H1 (cell line): ENCODE measurements around the gene DNMT3L. TPM values are rescaled to one million over a fixed set of nuclear protein-coding genes. Genes with fewer than 3 reads are reported as not detected.

Source experiments
- ATF3 ChIP-seq: IDR thresholded peaks from 2 replicates; pipeline ENCODE4 v1.6.1; 2011; ENCODE audit warnings: low read depth, mild to moderate bottlenecking, low read length; ENCODE audit not compliant: insufficient read depth
- E2F6 ChIP-seq: IDR thresholded peaks from 2 replicates; pipeline ENCODE4 v1.6.1; 2012; ENCODE audit warnings: inconsistent platforms
- JUN ChIP-seq: IDR thresholded peaks from 2 replicates; pipeline ENCODE4 v1.6.1; 2011; ENCODE audit warnings: low read depth, mild to moderate bottlenecking, improper control_type of control experiment, low read length
- TAF1 ChIP-seq: IDR thresholded peaks from 2 replicates; pipeline ENCODE4 v1.6.1; 2011; ENCODE audit warnings: mild to moderate bottlenecking, low read depth, low read length
- TBP ChIP-seq: IDR thresholded peaks from 2 replicates; pipeline ENCODE4 v1.6.1; 2011; ENCODE audit warnings: low read depth, low read length, improper control_type of control experiment
- ZNF274 ChIP-seq: IDR thresholded peaks from 2 replicates; pipeline ENCODE4 v1.7.0; 2012; ENCODE audit warnings: low read length, borderline replicate concordance; ENCODE audit errors: extremely low read depth
- polyA plus RNA-seq, 7 experiments: library from polyadenylated mRNA; depleted of rRNA in 3 of 7; stranded (reverse) in 5 of 7; unstranded in 2 of 7; fragments of >200 nt in 5 of 7; fragments of 200-250 nt in 2 of 7; gene quantifications; 1 replicate in 5 of 7; 2 replicates in 1 of 7; 4 replicates in 1 of 7; pipeline versions ENCODE4 v1.2.1 to v1.2.3, GENCODE V29; 2011 to 2013; ENCODE audit warnings: missing spikeins in 2 of 7, mixed read lengths in 2 of 7
- total RNA-seq: library from RNA; stranded (reverse); fragmentation: NEBNext Ultra II Directional; extraction: Animal tissue kit (Norgen Biotek cat#: 25700); gene quantifications from 2 replicates; pipeline ENCODE4 v1.2.1, GENCODE V29; 2021

Gene DNMT3L
- total and polyA plus RNA-seq, 2 of the 8 experiments (the other 6 are each of a cell fraction or from before 2014, with no cell fraction given) = 0.06 TPM; not detected in 1

- TF ChIP-seq ATF3 (no peak), E2F6 (no peak), ZNF274 (no peak), JUN (no peak), TAF1 (no peak), TBP (no peak)
- TF ChIP-seq, all 59 proteins: peak for 0
Observed at GRCh38 chr21:44305691-44306090, 44.0 kb upstream of the DNMT3L start (continued).
